ENCODE results near the gene DOCK6.

Gene DOCK6

GRCh38 chr19:11243798-11244169 lies 18.5 kb downstream of the DOCK6 start:
- TF ChIP-seq CTCF (IDR thresholded peaks at IDR 0.05; ENCODE audit: low read depth, low read length): no peak
- Histone ChIP-seq H3K36me3 (peaks cover 7% of the 10 kb centered on the region), H3K27me3 (ENCODE audit: insufficient read depth, low read depth, severe bottlenecking) (no peaks in the 10 kb centered on the region), H3K9me3 (ENCODE audit: severe bottlenecking) (no peaks in the 10 kb centered on the region), H3K27ac (no peak overlapping the region), H3K4me3 (ENCODE audit: low read depth, low read length) (no peak overlapping the region)
- DNase-seq: no peak

- peak; percentile 77 for TF ChIP-seq CTCF (IDR thresholded peaks at IDR 0.05; ENCODE audit: low read depth, low read length)
- Histone ChIP-seq H3K36me3 (peaks cover 5% of the 10 kb centered on the region; the same call in 1 of the 2 replicates), H3K9me3 (ENCODE audit: severe bottlenecking) (no peaks in the 10 kb centered on the region), H3K27ac (peak overlapping the region; percentile 14; the same call in 1 of the 2 replicates), H3K4me3 (ENCODE audit: low read depth, low read length) (no peak overlapping the region), H3K27me3 (ENCODE audit: insufficient read depth, low read depth, severe bottlenecking) (no peaks in the 10 kb centered on the region)
- peak; percentile 95 for DNase-seq
These were observed 19.2 kb downstream of the DOCK6 start for GRCh38 chr19:11242864-11243797.

- H3K36me3 ChIP-seq: no peaks in the 10 kb centered on the region
- no peak for DNase-seq
These were observed 20.3 kb downstream of the DOCK6 start for GRCh38 chr19:11242025-11242424.

GRCh38 chr19:11240008-11240444 lies 22.3 kb downstream of the DOCK6 start:
- Histone ChIP-seq H3K4me3 (ENCODE audit: low read depth, low read length) (no peak overlapping the region), H3K27me3 (ENCODE audit: insufficient read depth, low read depth, severe bottlenecking) (no peaks in the 10 kb centered on the region), H3K9me3 (ENCODE audit: severe bottlenecking) (no peaks in the 10 kb centered on the region), H3K27ac (no peak overlapping the region), H3K36me3 (no peaks in the 10 kb centered on the region; the same call in 1 of the 2 replicates)
- DNase-seq: no peak
- no peak for TF ChIP-seq CTCF (IDR thresholded peaks at IDR 0.05; ENCODE audit: low read depth, low read length)

More at GRCh38 chr19:11242025-11242424, 20.3 kb downstream of the DOCK6 start:
- Histone ChIP-seq H3K4me3 (ENCODE audit: low read depth, low read length) (no peak overlapping the region), H3K27ac (no peak overlapping the region), H3K27me3 (ENCODE audit: insufficient read depth, low read depth, severe bottlenecking) (no peaks in the 10 kb centered on the region), H3K9me3 (ENCODE audit: severe bottlenecking) (no peaks in the 10 kb centered on the region)
- no peak for TF ChIP-seq CTCF (IDR thresholded peaks at IDR 0.05; ENCODE audit: low read depth, low read length)

- no peak for DNase-seq
- Histone ChIP-seq H3K9me3 (ENCODE audit: severe bottlenecking) (no peaks in the 10 kb centered on the region), H3K4me3 (ENCODE audit: low read depth, low read length) (no peak within 1 kb of the TSS), H3K27ac (no peak within 1 kb of the TSS), H3K36me3 (no peaks in the 10 kb centered on the region; the same call in 1 of the 2 replicates), H3K27me3 (ENCODE audit: insufficient read depth, low read depth, severe bottlenecking) (no peaks in the 10 kb centered on the region)
- TF ChIP-seq CTCF (IDR thresholded peaks at IDR 0.05; ENCODE audit: low read depth, low read length): no peak
These were observed 22.8 kb downstream of the DOCK6 start, which contains the start of gene ANGPTL8 for GRCh38 chr19:11239377-11240000. ANGPTL8 (plus strand) TSS chr19:11239619; CDS start chr19:11239638, 19 bp downstream.
